Measurements from ENCODE around the gene SH3PXD2A.
"Not testable (repeated sequence)": the region's sequence is repeated elsewhere in the genome, so short reads cannot be mapped to it uniquely, and the experiment has no call there.

Gene SH3PXD2A

GRCh38 chr10:103762916-103763315, 92.5 kb downstream of the SH3PXD2A start:
- DNase-seq = no peak

GRCh38 chr10:103762162-103762561, 93.2 kb downstream of the SH3PXD2A start:
- no peak for DNase-seq

GRCh38 chr10:103761075-103761920, 94.1 kb downstream of the SH3PXD2A start:
- no peak for DNase-seq

GRCh38 chr10:103760233-103760632, 95.1 kb downstream of the SH3PXD2A start:
- not testable (repeated sequence) for DNase-seq

GRCh38 chr10:103759100-103759781, 96.1 kb downstream of the SH3PXD2A start:
- peak; percentile 83 for DNase-seq

- peak; percentile 58 for DNase-seq
Observed at GRCh38 chr10:103758294-103758681, 97.1 kb downstream of the SH3PXD2A start.

- peak; percentile 86 for DNase-seq
Observed at GRCh38 chr10:103757531-103758293, 97.7 kb downstream of the SH3PXD2A start.

GRCh38 chr10:103756277-103756869, 99.0 kb downstream of the SH3PXD2A start:
- DNase-seq = no peak

GRCh38 chr10:103752680-103753248, 102.6 kb downstream of the SH3PXD2A start:
- DNase-seq = no peak

- no peak for DNase-seq
Observed at GRCh38 chr10:103751667-103752290, 103.6 kb downstream of the SH3PXD2A start.

- peak; percentile 18 for DNase-seq
Observed at GRCh38 chr10:103750836-103751235, 104.5 kb downstream of the SH3PXD2A start.

- no peak for DNase-seq
Observed at GRCh38 chr10:103749779-103750178, 105.6 kb downstream of the SH3PXD2A start.

GRCh38 chr10:103748020-103748419, 107.4 kb downstream of the SH3PXD2A start:
- no peak for DNase-seq

GRCh38 chr10:103747193-103747865, 108.0 kb downstream of the SH3PXD2A start:
- no peak for DNase-seq

GRCh38 chr10:103746598-103746997, 108.8 kb downstream of the SH3PXD2A start:
- DNase-seq = no peak

GRCh38 chr10:103745341-103746247, 109.8 kb downstream of the SH3PXD2A start:
- no peak for DNase-seq

- no peak for DNase-seq
Observed at GRCh38 chr10:103742824-103743223, 112.6 kb downstream of the SH3PXD2A start.

- peak; percentile 28 for DNase-seq
Observed at GRCh38 chr10:103740611-103741010, 114.8 kb downstream of the SH3PXD2A start.

GRCh38 chr10:103739039-103739764, 116.2 kb downstream of the SH3PXD2A start:
- peak; percentile 97 for DNase-seq
